SK-N-SH treated with all-trans-retinoic acid at 6 μM for 48 hours (cell line): ENCODE data around the gene MKKS.

Experiments
- ATAC-seq: fragments of 200-7000 bp; cut with Tn5 transposase; 3 replicates; pipeline ENCODE4 v1.9.1; 2020; ENCODE audit warnings: mild to moderate bottlenecking, moderate library complexity
- ARNTL ChIP-seq: fragments of 450-650 bp; formaldehyde crosslinking; IDR thresholded peaks from 2 replicates; pipeline ENCODE4 v1.5.0; 2020; ENCODE audit warnings: low read depth, mild to moderate bottlenecking, moderate library complexity, borderline replicate concordance
- BACH2 ChIP-seq: fragments of 250-450 bp; sonication (Bioruptor Pico); IDR thresholded peaks from 2 replicates; pipeline ENCODE4 v1.9.0; 2021; ENCODE audit warnings: mild to moderate bottlenecking, borderline replicate concordance
- CREB5 ChIP-seq: fragments of 250-450 bp; sonication (Bioruptor Pico); IDR thresholded peaks from 2 replicates; pipeline ENCODE4 v1.5.1; 2020; ENCODE audit warnings: low read depth, mild to moderate bottlenecking, moderate library complexity
- CSDC2 ChIP-seq: fragments of 250-450 bp; sonication (Bioruptor Pico); IDR thresholded peaks from 2 replicates; pipeline ENCODE4 v1.5.0; 2020; ENCODE audit warnings: mild to moderate bottlenecking, moderate library complexity
- ESRRG ChIP-seq: fragments of 250-450 bp; sonication (Bioruptor Pico); IDR thresholded peaks from 2 replicates; pipeline ENCODE4 v1.6.1; 2021; ENCODE audit warnings: mild to moderate bottlenecking
- GLIS3 ChIP-seq: fragments of 250-450 bp; sonication (Bioruptor Pico); IDR thresholded peaks from 2 replicates; pipeline ENCODE4 v1.5.0; 2020; ENCODE audit warnings: mild to moderate bottlenecking, moderate library complexity
- ISL1 ChIP-seq: fragments of 250-450 bp; sonication (Bioruptor Pico); IDR thresholded peaks from 2 replicates; pipeline ENCODE4 v2.1.2; 2022; ENCODE audit warnings: mild to moderate bottlenecking, moderate library complexity
- OSR1 ChIP-seq: fragments of 250-450 bp; sonication (Bioruptor Pico); IDR thresholded peaks from 2 replicates; pipeline ENCODE4 v1.8.0; 2022; ENCODE audit warnings: moderate library complexity, mild to moderate bottlenecking, inconsistent platforms
- POU6F1 ChIP-seq: fragments of 250-450 bp; sonication (Bioruptor Pico); IDR thresholded peaks from 2 replicates; pipeline ENCODE4 v1.8.0; 2021; ENCODE audit warnings: low read depth, mild to moderate bottlenecking, moderate library complexity, borderline replicate concordance
- PPARA ChIP-seq: fragments of 250-450 bp; sonication (Bioruptor Pico); IDR thresholded peaks from 2 replicates; pipeline ENCODE4 v1.5.0; 2020; ENCODE audit warnings: mild to moderate bottlenecking, borderline replicate concordance
- RARB ChIP-seq: fragments of 250-450 bp; sonication (Bioruptor Pico); IDR thresholded peaks from 2 replicates; pipeline ENCODE4 v1.8.0; 2021; ENCODE audit warnings: mild to moderate bottlenecking, moderate library complexity
- SNAI2 ChIP-seq: fragments of 250-450 bp; sonication (Bioruptor Pico); IDR thresholded peaks from 2 replicates; pipeline ENCODE4 v1.5.0; 2020; ENCODE audit warnings: mild to moderate bottlenecking, moderate library complexity
- TCF4 ChIP-seq: fragments of 250-450 bp; sonication (Bioruptor Pico); IDR thresholded peaks from 2 replicates; pipeline ENCODE4 v1.8.0; 2021; ENCODE audit warnings: mild to moderate bottlenecking, moderate library complexity, borderline replicate concordance
- TOX ChIP-seq: fragments of 250-450 bp; sonication (Bioruptor Pico); IDR thresholded peaks from 2 replicates; pipeline ENCODE4 v1.8.0; 2021; ENCODE audit warnings: mild to moderate bottlenecking, moderate library complexity, borderline replicate concordance
- TSHZ2 ChIP-seq: fragments of 250-450 bp; sonication (Bioruptor Pico); IDR thresholded peaks from 2 replicates; pipeline ENCODE4 v1.5.0; 2020; ENCODE audit warnings: mild to moderate bottlenecking, moderate library complexity
- ZFP3 ChIP-seq: fragments of 250-450 bp; sonication (Bioruptor Pico); IDR thresholded peaks from 2 replicates; pipeline ENCODE4 v1.5.0; 2020; ENCODE audit warnings: mild to moderate bottlenecking, moderate library complexity
- ZFP30 ChIP-seq: fragments of 450-650 bp; formaldehyde crosslinking; IDR thresholded peaks from 2 replicates; pipeline ENCODE4 v1.5.0; 2022; ENCODE audit warnings: mild to moderate bottlenecking, moderate library complexity
- ZNF70 ChIP-seq: fragments of 450-650 bp; formaldehyde crosslinking; IDR thresholded peaks from 2 replicates; pipeline ENCODE4 v1.5.0; 2020; ENCODE audit warnings: mild to moderate bottlenecking, moderate library complexity
- ZNF8 ChIP-seq: fragments of 450-650 bp; formaldehyde crosslinking; IDR thresholded peaks from 2 replicates; pipeline ENCODE4 v1.5.0; 2020; ENCODE audit warnings: mild to moderate bottlenecking, moderate library complexity
- TF ChIP-seq, protein P1 (sequence below): fragments of 250-450 bp; sonication (Bioruptor Pico); IDR thresholded peaks from 2 replicates; pipeline ENCODE4 v1.5.1; 2021; ENCODE audit warnings: mild to moderate bottlenecking, moderate library complexity
- TF ChIP-seq, protein P2 (sequence below): fragments of 250-450 bp; sonication (Bioruptor Pico); IDR thresholded peaks from 2 replicates; pipeline ENCODE4 v1.8.0; 2020; ENCODE audit warnings: mild to moderate bottlenecking, moderate library complexity, borderline replicate concordance

MKKS gene

GRCh38 chr20:10390709-10391108, 43.3 kb downstream of the MKKS start:
- no peak for ATAC-seq
- TF ChIP-seq, protein P1, sequence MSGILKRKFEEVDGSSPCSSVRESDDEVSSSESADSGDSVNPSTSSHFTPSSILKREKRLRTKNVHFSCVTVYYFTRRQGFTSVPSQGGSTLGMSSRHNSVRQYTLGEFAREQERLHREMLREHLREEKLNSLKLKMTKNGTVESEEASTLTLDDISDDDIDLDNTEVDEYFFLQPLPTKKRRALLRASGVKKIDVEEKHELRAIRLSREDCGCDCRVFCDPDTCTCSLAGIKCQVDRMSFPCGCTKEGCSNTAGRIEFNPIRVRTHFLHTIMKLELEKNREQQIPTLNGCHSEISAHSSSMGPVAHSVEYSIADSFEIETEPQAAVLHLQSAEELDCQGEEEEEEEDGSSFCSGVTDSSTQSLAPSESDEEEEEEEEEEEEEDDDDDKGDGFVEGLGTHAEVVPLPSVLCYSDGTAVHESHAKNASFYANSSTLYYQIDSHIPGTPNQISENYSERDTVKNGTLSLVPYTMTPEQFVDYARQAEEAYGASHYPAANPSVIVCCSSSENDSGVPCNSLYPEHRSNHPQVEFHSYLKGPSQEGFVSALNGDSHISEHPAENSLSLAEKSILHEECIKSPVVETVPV (CRISPR knock-in tag) = no peak
- no peak for TF ChIP-seq CREB5
- TF ChIP-seq ISL1 (CRISPR knock-in tag) = no peak
- TF ChIP-seq ESRRG (CRISPR knock-in tag) = no peak
- TF ChIP-seq CSDC2 (CRISPR knock-in tag) = no peak
- TF ChIP-seq RARB (CRISPR knock-in tag) = no peak
- no peak for TF ChIP-seq ZFP30 (CRISPR knock-in tag)
- no peak for TF ChIP-seq SNAI2 (CRISPR knock-in tag)

- ATAC-seq = no peak
- no peak for TF ChIP-seq ARNTL (CRISPR knock-in tag)
- no peak for TF ChIP-seq GLIS3 (CRISPR knock-in tag)
- TF ChIP-seq ZFP30 (CRISPR knock-in tag) = no peak
- no peak for TF ChIP-seq TOX (CRISPR knock-in tag)
- no peak for TF ChIP-seq ZFP3 (CRISPR knock-in tag)
- no peak for TF ChIP-seq ZNF70 (CRISPR knock-in tag)
- no peak for TF ChIP-seq RARB (CRISPR knock-in tag)
- TF ChIP-seq PPARA (CRISPR knock-in tag) = no peak
- no peak for TF ChIP-seq SNAI2 (CRISPR knock-in tag)
- no peak for TF ChIP-seq OSR1 (CRISPR knock-in tag)
- TF ChIP-seq TSHZ2 (CRISPR knock-in tag) = no peak
- TF ChIP-seq POU6F1 = no peak
- TF ChIP-seq BACH2 = no peak
- no peak for TF ChIP-seq ZNF8 (CRISPR knock-in tag)
- no peak for TF ChIP-seq CREB5
- TF ChIP-seq, protein P2, sequence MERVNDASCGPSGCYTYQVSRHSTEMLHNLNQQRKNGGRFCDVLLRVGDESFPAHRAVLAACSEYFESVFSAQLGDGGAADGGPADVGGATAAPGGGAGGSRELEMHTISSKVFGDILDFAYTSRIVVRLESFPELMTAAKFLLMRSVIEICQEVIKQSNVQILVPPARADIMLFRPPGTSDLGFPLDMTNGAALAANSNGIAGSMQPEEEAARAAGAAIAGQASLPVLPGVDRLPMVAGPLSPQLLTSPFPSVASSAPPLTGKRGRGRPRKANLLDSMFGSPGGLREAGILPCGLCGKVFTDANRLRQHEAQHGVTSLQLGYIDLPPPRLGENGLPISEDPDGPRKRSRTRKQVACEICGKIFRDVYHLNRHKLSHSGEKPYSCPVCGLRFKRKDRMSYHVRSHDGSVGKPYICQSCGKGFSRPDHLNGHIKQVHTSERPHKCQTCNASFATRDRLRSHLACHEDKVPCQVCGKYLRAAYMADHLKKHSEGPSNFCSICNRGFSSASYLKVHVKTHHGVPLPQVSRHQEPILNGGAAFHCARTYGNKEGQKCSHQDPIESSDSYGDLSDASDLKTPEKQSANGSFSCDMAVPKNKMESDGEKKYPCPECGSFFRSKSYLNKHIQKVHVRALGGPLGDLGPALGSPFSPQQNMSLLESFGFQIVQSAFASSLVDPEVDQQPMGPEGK = no peak
- TF ChIP-seq TCF4 (CRISPR knock-in tag) = no peak
These were observed 45.4 kb downstream of the MKKS start for GRCh38 chr20:10388597-10388996.

DNA sequence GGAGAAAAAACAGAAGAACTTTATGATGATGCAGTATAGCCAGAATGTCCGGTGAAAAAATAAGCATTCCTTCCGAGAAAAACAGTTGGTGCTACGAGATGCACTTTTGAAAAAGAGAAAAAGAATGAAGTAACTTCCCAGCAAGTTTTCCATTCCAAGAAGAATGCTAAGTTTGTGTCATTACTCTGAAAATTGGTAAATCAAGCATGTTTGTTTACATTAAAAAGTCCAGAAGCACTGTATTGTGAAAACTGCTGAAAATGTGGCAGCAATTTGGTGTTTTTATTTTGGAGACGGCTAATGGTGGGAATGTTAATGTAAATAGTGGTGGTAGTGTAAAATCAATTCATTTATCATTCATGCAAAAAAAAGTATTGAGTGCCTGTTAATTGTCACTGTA, 46.3 kb downstream of the MKKS start:
- no peak for ATAC-seq
- TF ChIP-seq CREB5 (no peak), ISL1 (CRISPR knock-in tag) (no peak), TSHZ2 (CRISPR knock-in tag) (no peak), CSDC2 (CRISPR knock-in tag) (no peak), PPARA (CRISPR knock-in tag) (no peak), ZFP3 (CRISPR knock-in tag) (no peak)
- TF ChIP-seq, protein P1 (CRISPR knock-in tag) = no peak
